Transverse colon (tissue), 4 donors: ENCODE measurements around the gene KDM2B. TPM values are rescaled to one million over a fixed set of nuclear protein-coding genes. Genes with fewer than 3 reads are reported as not detected.

Experiments
- DNase-seq: peaks from one replicate; pipeline ENCODE4 v3.0.0-alpha.2; 2019
- H3K27ac ChIP-seq, 4 donors: fragments of 200-600 bp; sonication (generic); 2 replicates each; pipeline ENCODE4 v1.5.1; 2016 to 2018; ENCODE audit warnings: inconsistent platforms in 4 of 4
- H3K27me3 ChIP-seq: fragments of 200-600 bp; sonication (generic); 2 replicates; pipeline ENCODE4 v1.5.1; 2017; ENCODE audit warnings: inconsistent platforms
- H3K36me3 ChIP-seq, 4 donors: fragments of 200-600 bp; sonication (generic); 2 replicates each; pipeline ENCODE4 v1.5.1; 2017 to 2019; ENCODE audit warnings: inconsistent platforms in 4 of 4
- H3K4me1 ChIP-seq, 4 donors: fragments of 200-600 bp; sonication (generic); 2 replicates each; pipeline ENCODE4 v1.5.1; 2017 to 2020; ENCODE audit warnings: inconsistent platforms in 4 of 4
- H3K4me3 ChIP-seq, 4 donors: fragments of 200-600 bp; sonication (generic); 1 replicate in 1 of 4; 2 replicates in 3 of 4; pipeline versions ENCODE4 v1.5.1 to v1.6.1; 2017 to 2019; ENCODE audit warnings: inconsistent platforms in 4 of 4
- H3K9me3 ChIP-seq, 2 donors: fragments of 200-600 bp; sonication (generic); 2 replicates each; pipeline ENCODE4 v1.5.1; 2017 to 2019; ENCODE audit warnings: inconsistent platforms in 2 of 2
- CTCF ChIP-seq, 5 experiments: fragments of 200-600 bp in 3 of 5; fragments of 450-650 bp in 2 of 5; sonication (generic) in 3 of 5; IDR thresholded peaks; 1 replicate in 2 of 5; 2 replicates in 3 of 5; pipeline ENCODE4 v1.5.1; 2016 to 2017; ENCODE audit warnings: antibody characterized with exemption in 5 of 5, inconsistent platforms in 3 of 5, mild to moderate bottlenecking in 2 of 5, moderate library complexity in 1 of 5
- EP300 ChIP-seq: sonication (generic); formaldehyde crosslinking; IDR thresholded peaks from one replicate; pipeline ENCODE4 v1.6.1; 2017; ENCODE audit warnings: antibody characterized with exemption, low read depth
- POLR2A ChIP-seq: fragments of 450-650 bp; IDR thresholded peaks from one replicate; pipeline ENCODE4 v1.6.1; 2016; ENCODE audit warnings: antibody characterized with exemption, mild to moderate bottlenecking, moderate library complexity
- POLR2AphosphoS5 ChIP-seq, 3 donors: sonication (generic); formaldehyde crosslinking; IDR thresholded peaks; one replicate each; pipeline ENCODE4 v1.6.1; 2016; ENCODE audit warnings: antibody characterized with exemption in 3 of 3
- WGBS, 2 donors: methylation state at CpG; one replicate each; pipeline ENCODE4 v1.1.5; 2018; ENCODE audit warnings: low coverage in 1 of 2; 5-methylcytosine and 5-hydroxymethylcytosine counted together
- in situ Hi-C, 4 donors: fragments of 200-750 bp; cut with MboI; loops; one replicate each; pipeline versions ENCODE4 v1.15.0 to v1.15.1; 2017; ENCODE audit warnings: low sequenced_read_pairs in 3 of 4, low pct_ligation_motif_present in 1 of 4, low pct_unique_long_range_greater_than_20kb in 1 of 4
- intact Hi-C: fragments of 100-400 bp; cut with DNase I; formaldehyde crosslinking; loops from one replicate; pipeline ENCODE4 v1.15.1; 2023; ENCODE audit warnings: low total_unique reads
- total RNA-seq, 4 donors: library from RNA; depleted of rRNA; stranded (reverse); fragments of >200 nt; gene quantifications; one replicate each; pipeline ENCODE4 v1.1.0, GENCODE V29; 2016

KDM2B gene
- total RNA-seq, 4 donors from 2014 or later = 7.2 to 39.3 (median 15.2) TPM

DNA sequence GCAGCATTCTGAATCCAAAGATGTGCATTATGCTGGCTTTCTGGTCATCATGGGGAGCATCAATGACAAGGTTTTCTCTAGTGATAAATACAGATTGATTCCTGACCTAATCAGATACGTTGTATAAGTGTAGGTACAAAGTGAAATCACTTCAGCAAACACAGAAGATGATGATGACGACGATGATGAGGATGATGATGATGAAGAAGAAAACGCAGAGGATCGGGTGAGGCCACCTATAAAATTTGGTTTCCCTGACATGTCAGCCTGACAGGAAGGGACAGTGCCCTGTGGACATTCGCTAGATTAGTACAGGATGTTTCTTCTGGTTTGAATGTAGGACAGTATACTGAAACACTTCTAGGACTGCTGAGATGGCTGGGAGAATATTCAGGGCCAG is 160.7 kb downstream of the KDM2B start:
- TF ChIP-seq POLR2AphosphoS5 (IDR thresholded peaks at IDR 0.05) (no peak), POLR2A (no peak), CTCF (IDR thresholded peaks at IDR 0.05) (no peak), EP300 (no peak)
- Histone ChIP-seq H3K27ac (no peak overlapping the region), H3K4me3 (no peak overlapping the region), H3K27me3 (no peaks in the 10 kb centered on the region), H3K9me3 (no peaks in the 10 kb centered on the region), H3K4me1 (peaks cover 0 to 5% (median 2%) of the 10 kb centered on the region in 4 donors), H3K36me3 (peaks cover 0 to 75% (median 14%) of the 10 kb centered on the region in 4 donors)
- 93 to 98% methylated on average over 5 to 6 of the region's 6 CpGs for WGBS, 2 donors
- no peak for DNase-seq
- intact Hi-C loops = no loop called here
- in situ Hi-C loops = no loop called here

- no peak for DNase-seq
Observed at GRCh38 chr12:121417847-121418246, 163.0 kb downstream of the KDM2B start.

GRCh38 chr12:121413917-121414316 is 166.9 kb downstream of the KDM2B start:
- intact Hi-C loops = no loop called here
- Histone ChIP-seq H3K27me3 (no peaks in the 10 kb centered on the region), H3K9me3 (no peaks in the 10 kb centered on the region), H3K27ac (no peak overlapping the region), H3K4me3 (no peak overlapping the region), H3K36me3 (peaks cover 0 to 38% (median 6%) of the 10 kb centered on the region in 4 donors), H3K4me1 (peaks cover 0 to 5% (median 2%) of the 10 kb centered on the region in 4 donors)
- TF ChIP-seq EP300 (no peak), POLR2A (no peak), POLR2AphosphoS5 (IDR thresholded peaks at IDR 0.05) (no peak), CTCF (IDR thresholded peaks at IDR 0.05) (no peak)
- no peak for DNase-seq
- 62 to 75% methylated on average over 1 of the region's 1 CpG for WGBS, 2 donors
- in situ Hi-C loops = no loop called here

More at GRCh38 chr12:121417847-121418246, 163.0 kb downstream of the KDM2B start:
- 89 to 100% methylated on average over 1 to 6 of the region's 6 CpGs for WGBS, 2 donors
- TF ChIP-seq CTCF (IDR thresholded peaks at IDR 0.05) = no peak
- TF ChIP-seq EP300 = no peak
- no peak for TF ChIP-seq POLR2AphosphoS5 (IDR thresholded peaks at IDR 0.05)
- no peak for TF ChIP-seq POLR2A
- no peaks in the 10 kb centered on the region for H3K9me3 ChIP-seq
- in situ Hi-C loops (no loop called here), intact Hi-C loops (no loop called here)
- peaks cover 0 to 5% (median 2%) of the 10 kb centered on the region in 4 donors for H3K4me1 ChIP-seq
- no peak overlapping the region for H3K27ac ChIP-seq
- no peaks in the 10 kb centered on the region for H3K27me3 ChIP-seq
- H3K36me3 ChIP-seq = peaks cover 0 to 64% (median 6%) of the 10 kb centered on the region in 4 donors
- H3K4me3 ChIP-seq = no peak overlapping the region

- in situ Hi-C loops (no loop called here), intact Hi-C loops (no loop called here)
- no peak for DNase-seq
- Histone ChIP-seq H3K9me3 (no peaks in the 10 kb centered on the region), H3K27me3 (no peaks in the 10 kb centered on the region), H3K27ac (no peak overlapping the region), H3K4me3 (no peak overlapping the region), H3K4me1 (peaks cover 8 to 33% (median 12%) of the 10 kb centered on the region in 4 donors), H3K36me3 (peaks cover 0 to 7% (median 0%) of the 10 kb centered on the region in 4 donors)
- TF ChIP-seq POLR2AphosphoS5 (IDR thresholded peaks at IDR 0.05) (no peak), CTCF (IDR thresholded peaks at IDR 0.05) (no peak), EP300 (no peak), POLR2A (no peak)
- WGBS, 2 donors = 98 to 100% methylated on average over 2 of the region's 2 CpGs
Observed at GRCh38 chr12:121405211-121405610, 175.6 kb downstream of the KDM2B start.
